Bronchial epithelial cell (primary cell): ENCODE measurements around the gene MGST2. TPM values are rescaled to one million over a fixed set of nuclear protein-coding genes. Genes with fewer than 3 reads are reported as not detected.

Experiments used
- DNase-seq: peaks from one replicate; pipeline ENCODE4 v3.0.0-alpha.2; 2010; ENCODE audit warnings: low read depth
- FAIRE-seq: peaks from 2 replicates; lab custom pipeline; 2011; peaks lifted over from hg19 to GRCh38; lab: Jason Lieb, UNC
- H3K27me3 ChIP-seq: 2 replicates; pipeline ENCODE4 v1.5.1; 2011; ENCODE audit warnings: low read length; ENCODE audit not compliant: control insufficient read depth, insufficient read depth
- H3K36me3 ChIP-seq: 2 replicates; pipeline ENCODE4 v1.5.1; 2011; ENCODE audit warnings: low read length; ENCODE audit not compliant: control insufficient read depth, insufficient read depth
- H3K4me3 ChIP-seq: 2 replicates; pipeline ENCODE4 v1.5.1; 2011; ENCODE audit warnings: mild to moderate bottlenecking, low read depth, low read length, control low read depth
- CTCF ChIP-seq: IDR thresholded peaks from 2 replicates; pipeline ENCODE4 v1.5.1; 2011; ENCODE audit warnings: mild to moderate bottlenecking, moderate library complexity, low read length, control low read depth, inconsistent platforms; ENCODE audit not compliant: insufficient read depth, severe bottlenecking
- total RNA-seq: library from RNA; depleted of rRNA; stranded (reverse); fragments of >200 nt; gene quantifications from 2 replicates; pipeline ENCODE4 v1.2.1, GENCODE V29; 2014

MGST2 gene
- total RNA-seq, 1 donor from 2014 or later: 28.7 TPM

- no peak for TF ChIP-seq CTCF
- no peak overlapping the region for H3K4me3 ChIP-seq
- H3K27me3 ChIP-seq: no peaks in the 10 kb centered on the region
- H3K36me3 ChIP-seq: no peaks in the 10 kb centered on the region
- DNase-seq (no peak), FAIRE-seq (no peak)
Measured at GRCh38 chr4:139749835-139750498, 84.3 kb downstream of the MGST2 start.

GRCh38 chr4:139753686-139754085 lies 88.1 kb downstream of the MGST2 start:
- Histone ChIP-seq H3K27me3 (no peaks in the 10 kb centered on the region), H3K36me3 (no peaks in the 10 kb centered on the region), H3K4me3 (no peak overlapping the region)
- no peak for TF ChIP-seq CTCF
- FAIRE-seq: no peak
- DNase-seq: no peak

Other genes with a start within 250 kb of the MGST2 start
- gene RAB33B, start 211.7 kb upstream of the MGST2 start, total RNA-seq: 9.2 and 10.0 TPM in 2 replicates
- 45.0 and 56.7 TPM in 2 replicates for gene SETD7, start 109.6 kb upstream of the MGST2 start, total RNA-seq